ENCODE results near the gene TMEM247. TPM values are rescaled to one million over a fixed set of nuclear protein-coding genes. Genes with fewer than 3 reads are reported as not detected.

The TMEM247 gene
- total RNA-seq, 1 experiment from 2014 or later, result not detected

DNA sequence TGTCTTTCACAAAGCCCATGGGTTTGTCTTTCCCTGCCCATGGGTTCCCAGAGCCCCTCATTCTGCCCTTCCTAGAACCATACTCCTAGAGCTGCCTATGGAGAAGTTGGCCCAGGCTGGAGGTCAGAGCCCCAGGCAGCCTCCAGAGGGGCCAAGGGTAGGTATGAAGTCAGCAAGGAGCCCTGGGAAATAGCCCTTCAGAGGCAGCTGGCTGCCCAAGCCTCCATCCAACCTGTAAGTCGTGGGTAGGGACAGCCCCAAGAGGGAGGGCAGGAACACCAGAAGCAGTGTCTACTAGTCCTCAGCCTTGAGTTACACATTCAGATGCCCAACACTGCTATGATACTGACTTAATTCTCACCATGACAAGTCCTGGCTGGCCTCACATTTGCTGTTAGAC lies 49.5 kb downstream of the TMEM247 start:
- DNase-seq (ENCODE audit: low read depth), result no peak

GRCh38 chr2:46530639-46531038 lies 51.3 kb downstream of the TMEM247 start:
- in situ Hi-C loops (cut with HindIII; ENCODE audit: low pct_unique_long_range_greater_than_20kb, low sequenced_read_pairs), result no loop called here
- DNase-seq (ENCODE audit: low read depth), result no peak

More for the DNA sequence above, 49.5 kb downstream of the TMEM247 start:
- in situ Hi-C loops (cut with HindIII; ENCODE audit: low pct_unique_long_range_greater_than_20kb, low sequenced_read_pairs), result no loop called here

- in situ Hi-C loops (cut with HindIII; ENCODE audit: low pct_unique_long_range_greater_than_20kb, low sequenced_read_pairs), result no loop called here
Observed at GRCh38 chr2:46531863-46532262, 52.5 kb downstream of the TMEM247 start.

More at GRCh38 chr2:46531863-46532262, 52.5 kb downstream of the TMEM247 start:
- no peak for DNase-seq (ENCODE audit: low read depth)

Other genes starting within 250 kb of the TMEM247 start
- 3.7 and 4.0 TPM in 2 replicates for gene EPAS1, start 182.2 kb upstream of the TMEM247 start, total RNA-seq (2014; rRNA removed; shearing (Covaris generic); ENCODE audit: low replicate concordance)
- gene RHOQ, start 62.9 kb downstream of the TMEM247 start, total RNA-seq (2014; rRNA removed; shearing (Covaris generic); ENCODE audit: low replicate concordance), result 26.2 and 49.0 TPM in 2 replicates
- 6.6 and 22.6 TPM in 2 replicates for gene ATP6V1E2, start 63.0 kb downstream of the TMEM247 start, total RNA-seq (2014; rRNA removed; shearing (Covaris generic); ENCODE audit: low replicate concordance)
- gene PIGF, start 137.5 kb downstream of the TMEM247 start, total RNA-seq (2014; rRNA removed; shearing (Covaris generic); ENCODE audit: low replicate concordance), result 14.9 and 24.8 TPM in 2 replicates
- gene CRIPT, start 137.7 kb downstream of the TMEM247 start, total RNA-seq (2014; rRNA removed; shearing (Covaris generic); ENCODE audit: low replicate concordance), result 7.3 and 10.4 TPM in 2 replicates
- gene SOCS5, start 219.7 kb downstream of the TMEM247 start, total RNA-seq (2014; rRNA removed; shearing (Covaris generic); ENCODE audit: low replicate concordance), result 13.2 and 15.9 TPM in 2 replicates